ENCODE measurements around the gene CDK1.

- TF ChIP-seq CTCF (IDR thresholded peaks at IDR 0.05; ENCODE audit: insufficient read depth, low read depth, low read length) (no peak), EZH2 (IDR thresholded peaks at IDR 0.05; ENCODE audit: insufficient read depth, low read length) (no peak)
Observed at GRCh38 chr10:60742512-60742911, 35.8 kb upstream of the CDK1 start.

All from astrocyte (in vitro differentiated cells and primary cell).